H1 (cell line): ENCODE data around the gene MACC1.

Experiments used
- CBX5 ChIP-seq: fragments of 300-800, 300-1000 bp; sonication (generic); IDR thresholded peaks from 2 replicates; pipeline ENCODE4 v1.7.1; 2016; ENCODE audit warnings: antibody characterized with exemption, low read length, low read depth
- CEBPB ChIP-seq: IDR thresholded peaks from 2 replicates; pipeline ENCODE4 v1.6.1; 2012; ENCODE audit warnings: low read depth, low read length
- EZH2 ChIP-seq: fragments of 200-600 bp; sonication (generic); IDR thresholded peaks from 2 replicates; pipeline ENCODE4 v1.7.1; 2012; ENCODE audit warnings: low read depth, mild to moderate bottlenecking, moderate library complexity, low read length, inconsistent platforms; ENCODE audit not compliant: severe bottlenecking
- MAFK ChIP-seq: IDR thresholded peaks from 2 replicates; pipeline ENCODE4 v1.6.1; 2012; ENCODE audit warnings: low read depth, mild to moderate bottlenecking, improper control_type of control experiment, low read length
- POLR2A ChIP-seq, 2 experiments: IDR thresholded peaks; 1 replicate in 1 of 2; 2 replicates in 1 of 2; pipeline ENCODE4 v1.6.1; 2011; ENCODE audit warnings: low read depth in 2 of 2, low read length in 2 of 2, mild to moderate bottlenecking in 2 of 2; ENCODE audit errors: control extremely low read depth in 1 of 2
- POLR2AphosphoS5 ChIP-seq: IDR thresholded peaks from 2 replicates; pipeline ENCODE4 v1.6.1; 2011; ENCODE audit warnings: low read depth, low read length
- RAD21 ChIP-seq, 2 experiments: IDR thresholded peaks in 1 of 2; conservative IDR thresholded peaks in 1 of 2; 2 replicates each; pipeline ENCODE4 v1.6.1; 2011; ENCODE audit warnings: low read depth in 2 of 2, low read length in 2 of 2, improper control_type of control experiment in 1 of 2, inconsistent platforms in 1 of 2, mild to moderate bottlenecking in 1 of 2, moderate library complexity in 1 of 2
- SUZ12 ChIP-seq: fragments of 200-600 bp; sonication (generic); IDR thresholded peaks from 2 replicates; pipeline ENCODE4 v1.6.1; 2012; ENCODE audit warnings: mild to moderate bottlenecking, inconsistent platforms, low read length, moderate library complexity, mixed read lengths
- TCF12 ChIP-seq: IDR thresholded peaks from 2 replicates; pipeline ENCODE4 v1.6.1; 2011; ENCODE audit warnings: low read depth, mild to moderate bottlenecking, low read length
- YY1 ChIP-seq: IDR thresholded peaks from 2 replicates; pipeline ENCODE4 v1.6.1; 2011; ENCODE audit warnings: low read depth, mild to moderate bottlenecking, low read length
- TF ChIP-seq, protein P1 (sequence below), 3 experiments: IDR thresholded peaks; 1 replicate in 2 of 3; 2 replicates in 1 of 3; pipeline versions ENCODE4 v1.5.1 to v1.6.1; 2011; ENCODE audit warnings: low read length in 3 of 3, mild to moderate bottlenecking in 3 of 3, inconsistent platforms in 2 of 3, low read depth in 1 of 3, moderate library complexity in 1 of 3; ENCODE audit not compliant: insufficient read depth in 1 of 3; ENCODE audit errors: control extremely low read depth in 1 of 3
- TF ChIP-seq, protein P2 (sequence below): IDR thresholded peaks from 2 replicates; pipeline ENCODE4 v1.6.1; 2011; ENCODE audit warnings: low read length, improper control_type of control experiment

DNA sequence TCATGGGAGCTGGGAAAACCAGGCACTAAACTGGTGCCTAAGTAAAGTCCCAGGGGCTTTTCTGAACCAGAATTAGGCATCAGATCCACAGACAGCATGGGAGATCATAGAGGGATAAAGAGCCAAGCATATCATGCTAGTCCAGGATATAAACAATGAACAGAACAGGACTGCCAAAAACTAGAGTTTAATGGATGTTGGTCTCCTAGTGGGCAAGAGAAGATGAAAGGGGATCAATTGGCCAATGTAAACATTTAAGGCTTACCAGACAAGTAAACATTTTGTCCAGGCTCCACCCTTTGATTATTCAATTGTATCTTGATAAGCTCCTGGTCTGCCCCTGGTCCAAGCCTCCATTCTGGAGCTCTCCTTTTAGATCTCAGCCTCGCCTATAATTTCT lies 18.9 kb downstream of the MACC1 start:
- TF ChIP-seq, protein P1, sequence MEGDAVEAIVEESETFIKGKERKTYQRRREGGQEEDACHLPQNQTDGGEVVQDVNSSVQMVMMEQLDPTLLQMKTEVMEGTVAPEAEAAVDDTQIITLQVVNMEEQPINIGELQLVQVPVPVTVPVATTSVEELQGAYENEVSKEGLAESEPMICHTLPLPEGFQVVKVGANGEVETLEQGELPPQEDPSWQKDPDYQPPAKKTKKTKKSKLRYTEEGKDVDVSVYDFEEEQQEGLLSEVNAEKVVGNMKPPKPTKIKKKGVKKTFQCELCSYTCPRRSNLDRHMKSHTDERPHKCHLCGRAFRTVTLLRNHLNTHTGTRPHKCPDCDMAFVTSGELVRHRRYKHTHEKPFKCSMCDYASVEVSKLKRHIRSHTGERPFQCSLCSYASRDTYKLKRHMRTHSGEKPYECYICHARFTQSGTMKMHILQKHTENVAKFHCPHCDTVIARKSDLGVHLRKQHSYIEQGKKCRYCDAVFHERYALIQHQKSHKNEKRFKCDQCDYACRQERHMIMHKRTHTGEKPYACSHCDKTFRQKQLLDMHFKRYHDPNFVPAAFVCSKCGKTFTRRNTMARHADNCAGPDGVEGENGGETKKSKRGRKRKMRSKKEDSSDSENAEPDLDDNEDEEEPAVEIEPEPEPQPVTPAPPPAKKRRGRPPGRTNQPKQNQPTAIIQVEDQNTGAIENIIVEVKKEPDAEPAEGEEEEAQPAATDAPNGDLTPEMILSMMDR (IDR thresholded peaks at IDR 0.05; ENCODE audit: control extremely low read depth in 1 of 3, insufficient read depth in 1 of 3, low read depth in 1 of 3, low read length in 3 of 3): no peak
- no peak for TF ChIP-seq POLR2A (IDR thresholded peaks at IDR 0.05; ENCODE audit: control extremely low read depth in 1 of 2, low read depth in 2 of 2, low read length in 2 of 2)
- TF ChIP-seq, protein P2, sequence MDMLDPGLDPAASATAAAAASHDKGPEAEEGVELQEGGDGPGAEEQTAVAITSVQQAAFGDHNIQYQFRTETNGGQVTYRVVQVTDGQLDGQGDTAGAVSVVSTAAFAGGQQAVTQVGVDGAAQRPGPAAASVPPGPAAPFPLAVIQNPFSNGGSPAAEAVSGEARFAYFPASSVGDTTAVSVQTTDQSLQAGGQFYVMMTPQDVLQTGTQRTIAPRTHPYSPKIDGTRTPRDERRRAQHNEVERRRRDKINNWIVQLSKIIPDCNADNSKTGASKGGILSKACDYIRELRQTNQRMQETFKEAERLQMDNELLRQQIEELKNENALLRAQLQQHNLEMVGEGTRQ: no peak
- TF ChIP-seq CBX5: no peak
- TF ChIP-seq MAFK: no peak
- no peak for TF ChIP-seq RAD21 (IDR thresholded peaks at IDR 0.05 in 1 of 2, conservative IDR thresholded peaks at IDR 0.05 in 1 of 2; ENCODE audit: low read depth in 2 of 2, low read length in 2 of 2)
- TF ChIP-seq EZH2: no peak
- no peak for TF ChIP-seq TCF12
- no peak for TF ChIP-seq YY1
- no peak for TF ChIP-seq CEBPB
- TF ChIP-seq POLR2AphosphoS5: no peak
- TF ChIP-seq SUZ12: no peak
